IMR-90 (cell line): Measurements from ENCODE around the gene ELOVL5. TPM values are rescaled to one million over a fixed set of nuclear protein-coding genes. Genes with fewer than 3 reads are reported as not detected.

Source experiments
- ATAC-seq: fragments of 200-7000 bp; cut with Tn5 transposase; 2 replicates; pipeline ENCODE4 v1.9.1; 2020; ENCODE audit warnings: low read depth, mild to moderate bottlenecking, moderate library complexity
- BruUV-seq: library from RNA; stranded (reverse); fragments of 400-500 nt; replicated peaks from 2 replicates; lab custom pipeline; 2021; lab: Mats Ljungman, UMichigan
- CTCF ChIA-PET: fragments of 300-600 bp; formaldehyde crosslinking; extraction: SDS; loops from one replicate; lab custom pipeline; 2021; ENCODE audit warnings: antibody characterized with exemption; lab: Yijun Ruan, JAX
- POLR2A ChIA-PET: fragments of 300-600 bp; sonication (Branson Sonifier 250); formaldehyde crosslinking; loops from one replicate; lab custom pipeline; 2022; ENCODE audit warnings: antibody characterized with exemption; ENCODE audit not compliant: unreplicated experiment; lab: Charles Lee
- DNase-seq: peaks from one replicate; pipeline ENCODE4 v3.0.0; 2013
- H2AFZ ChIP-seq: replicated peaks from 2 replicates; pipeline ENCODE3; 2013; ENCODE audit warnings: low read length, mild to moderate bottlenecking; ENCODE audit not compliant: poor library complexity
- H2AK5ac ChIP-seq: 2 replicates; pipeline ENCODE4 v1.6.1; 2013; ENCODE audit warnings: low read depth, low read length, inconsistent platforms
- H2AK9ac ChIP-seq: replicated peaks from 2 replicates; pipeline ENCODE3; 2013; ENCODE audit warnings: mild to moderate bottlenecking, low read depth, low read length, moderate library complexity; ENCODE audit not compliant: poor library complexity
- H2BK120ac ChIP-seq: 2 replicates; pipeline ENCODE4 v1.6.1; 2013; ENCODE audit warnings: low read depth, low read length, inconsistent platforms
- H2BK15ac ChIP-seq: 3 replicates; pipeline ENCODE4 v1.6.1; 2013; ENCODE audit warnings: low read depth, low read length, inconsistent platforms
- H2BK20ac ChIP-seq: 2 replicates; pipeline ENCODE4 v1.6.1; 2013; ENCODE audit warnings: low read depth, mild to moderate bottlenecking, inconsistent platforms, low read length, moderate library complexity
- H2BK5ac ChIP-seq: 2 replicates; pipeline ENCODE4 v1.6.1; 2013; ENCODE audit warnings: mild to moderate bottlenecking, low read depth, low read length, inconsistent platforms; ENCODE audit not compliant: poor library complexity, severe bottlenecking
- H3K14ac ChIP-seq: replicated peaks from 2 replicates; pipeline ENCODE4 v1.6.1; 2013; ENCODE audit warnings: low read depth, low read length, inconsistent platforms
- H3K18ac ChIP-seq: 2 replicates; pipeline ENCODE4 v1.6.1; 2013; ENCODE audit warnings: low read depth, low read length, control low read depth
- H3K23ac ChIP-seq: 2 replicates; pipeline ENCODE4 v1.6.1; 2013; ENCODE audit warnings: low read depth, low read length, inconsistent platforms
- H3K27ac ChIP-seq: 2 replicates; pipeline ENCODE4 v1.5.1; 2013; ENCODE audit warnings: mild to moderate bottlenecking, control low read depth, low read length; ENCODE audit not compliant: insufficient read depth
- H3K27me3 ChIP-seq: 2 replicates; pipeline ENCODE4 v1.6.1; 2013; ENCODE audit warnings: low read length; ENCODE audit not compliant: control insufficient read depth, insufficient read depth
- H3K36me3 ChIP-seq: 2 replicates; pipeline ENCODE4 v1.6.1; 2013; ENCODE audit warnings: low read length, mixed read lengths; ENCODE audit not compliant: control insufficient read depth, insufficient read depth
- H3K4ac ChIP-seq: 2 replicates; pipeline ENCODE4 v1.6.1; 2013; ENCODE audit warnings: low read depth, low read length, inconsistent platforms
- H3K4me1 ChIP-seq: 2 replicates; pipeline ENCODE4 v1.6.1; 2013; ENCODE audit warnings: low read length, mixed read lengths; ENCODE audit not compliant: control insufficient read depth, insufficient read depth
- H3K4me2 ChIP-seq: 2 replicates; pipeline ENCODE4 v1.6.1; 2013; ENCODE audit warnings: low read depth, mild to moderate bottlenecking, control low read depth, low read length, moderate library complexity
- H3K4me3 ChIP-seq: 2 replicates; pipeline ENCODE4 v1.5.1; 2013; ENCODE audit warnings: low read depth, mild to moderate bottlenecking, control low read depth, low read length, moderate library complexity; ENCODE audit not compliant: insufficient read depth
- H3K56ac ChIP-seq: 2 replicates; pipeline ENCODE4 v1.6.1; 2013; ENCODE audit warnings: low read length, inconsistent platforms; ENCODE audit not compliant: insufficient read depth; ENCODE audit errors: extremely low read depth
- H3K79me1 ChIP-seq, 2 experiments: 2 replicates each; pipeline ENCODE4 v1.6.1; 2013; ENCODE audit warnings: low read length in 2 of 2, inconsistent platforms in 1 of 2, low read depth in 1 of 2
- H3K9ac ChIP-seq: 2 replicates; pipeline ENCODE4 v1.6.1; 2013; ENCODE audit warnings: low read depth, low read length, control low read depth
- H3K9me1 ChIP-seq: 2 replicates; pipeline ENCODE4 v1.6.1; 2013; ENCODE audit warnings: low read length, inconsistent platforms; ENCODE audit not compliant: insufficient read depth
- H3K9me3 ChIP-seq: 2 replicates; pipeline ENCODE4 v1.6.1; 2013; ENCODE audit warnings: low read length; ENCODE audit not compliant: control insufficient read depth, insufficient read depth
- H4K20me1 ChIP-seq: 2 replicates; pipeline ENCODE4 v1.6.1; 2013; ENCODE audit warnings: low read length, inconsistent platforms; ENCODE audit not compliant: insufficient read depth
- H4K5ac ChIP-seq: 2 replicates; pipeline ENCODE4 v1.6.1; 2013; ENCODE audit warnings: mild to moderate bottlenecking, low read depth, low read length, control low read depth
- H4K8ac ChIP-seq, 2 experiments: 2 replicates each; pipeline ENCODE4 v1.6.1; 2013; ENCODE audit warnings: low read depth in 2 of 2, low read length in 2 of 2, control low read depth in 1 of 2, inconsistent platforms in 1 of 2
- H4K91ac ChIP-seq: 2 replicates; pipeline ENCODE4 v1.6.1; 2013; ENCODE audit warnings: low read depth, low read length, inconsistent platforms; ENCODE audit not compliant: insufficient read depth
- WGBS, 2 experiments: methylation state at CpG; one replicate each; pipeline versions ENCODE4 v1.1.5 to v1.1.7; 2013; ENCODE audit warnings: missing lambda C conversion rate in 2 of 2; ENCODE audit not compliant: insufficient read length in 1 of 2; ENCODE audit errors: extremely low coverage in 2 of 2; 5-methylcytosine and 5-hydroxymethylcytosine counted together
- dilution Hi-C: fragments of 300-500 bp; cut with HindIII; formaldehyde crosslinking; loops from one replicate; pipeline ENCODE4 v1.14.3; 2018; ENCODE audit warnings: low sequenced_read_pairs; ENCODE audit not compliant: unreplicated experiment
- in situ Hi-C: fragments of 300-500 bp; cut with MboI; formaldehyde crosslinking; loops from 3 replicates; pipeline ENCODE4 v1.14.3; 2019; ENCODE audit warnings: low sequenced_read_pairs, inconsistent platforms, mixed read lengths
- intact Hi-C: fragments of 100-400 bp; cut with micrococcal nuclease; formaldehyde crosslinking; loops from 2 replicates; pipeline ENCODE4 v1.10.0; 2022
- polyA plus RNA-seq, 3 experiments: library from polyadenylated mRNA; depleted of rRNA; stranded (reverse); fragments of >200 nt; gene quantifications; 2 replicates each; pipeline ENCODE4 v1.2.3, GENCODE V29; 2012; ENCODE audit warnings: low replicate concordance in 1 of 3
- total RNA-seq: library from RNA; depleted of rRNA; stranded (reverse); fragments of >200 nt; gene quantifications from 2 replicates; pipeline ENCODE4 v1.2.3, GENCODE V29; 2012
- TF ChIP-seq, protein P1 (sequence below): conservative IDR thresholded peaks from 2 replicates; pipeline ENCODE4 v1.5.1; 2012; ENCODE audit warnings: mild to moderate bottlenecking, low read depth, low read length, improper control_type of control experiment

The ELOVL5 gene
- total and polyA plus RNA-seq, 2 of the 4 experiments (the other 2 are of a cell fraction): 32.1 to 42.3 TPM

GRCh38 chr6:53244399-53244931 lies 104.3 kb downstream of the ELOVL5 start:
- Histone ChIP-seq H3K14ac (no peak overlapping the region), H2BK5ac (no peak overlapping the region), H4K20me1 (no peaks in the 10 kb centered on the region), H2AFZ (no peak overlapping the region), H3K4me2 (no peak overlapping the region), H2AK9ac (no peak overlapping the region), H3K4me3 (no peak overlapping the region), H3K56ac (no peak overlapping the region), H3K27me3 (peaks cover 17% of the 10 kb centered on the region), H3K36me3 (no peaks in the 10 kb centered on the region), H4K5ac (no peak overlapping the region), H3K9me3 (no peaks in the 10 kb centered on the region), H4K91ac (no peak overlapping the region), H3K4me1 (no peaks in the 10 kb centered on the region), H3K4ac (no peak overlapping the region), H3K18ac (no peak overlapping the region), H4K8ac (no peak overlapping the region), H2AK5ac (no peak overlapping the region), H3K23ac (no peak overlapping the region), H3K9ac (no peak overlapping the region), H2BK15ac (no peak overlapping the region), H3K27ac (no peak overlapping the region), H2BK120ac (no peak overlapping the region), H2BK20ac (no peak overlapping the region), H3K79me1 (no peaks in the 10 kb centered on the region), H3K9me1 (no peaks in the 10 kb centered on the region)
- no CpG with 5 or more reads among the region's 4 CpGs for WGBS, 2 experiments
- TF ChIP-seq, protein P1, sequence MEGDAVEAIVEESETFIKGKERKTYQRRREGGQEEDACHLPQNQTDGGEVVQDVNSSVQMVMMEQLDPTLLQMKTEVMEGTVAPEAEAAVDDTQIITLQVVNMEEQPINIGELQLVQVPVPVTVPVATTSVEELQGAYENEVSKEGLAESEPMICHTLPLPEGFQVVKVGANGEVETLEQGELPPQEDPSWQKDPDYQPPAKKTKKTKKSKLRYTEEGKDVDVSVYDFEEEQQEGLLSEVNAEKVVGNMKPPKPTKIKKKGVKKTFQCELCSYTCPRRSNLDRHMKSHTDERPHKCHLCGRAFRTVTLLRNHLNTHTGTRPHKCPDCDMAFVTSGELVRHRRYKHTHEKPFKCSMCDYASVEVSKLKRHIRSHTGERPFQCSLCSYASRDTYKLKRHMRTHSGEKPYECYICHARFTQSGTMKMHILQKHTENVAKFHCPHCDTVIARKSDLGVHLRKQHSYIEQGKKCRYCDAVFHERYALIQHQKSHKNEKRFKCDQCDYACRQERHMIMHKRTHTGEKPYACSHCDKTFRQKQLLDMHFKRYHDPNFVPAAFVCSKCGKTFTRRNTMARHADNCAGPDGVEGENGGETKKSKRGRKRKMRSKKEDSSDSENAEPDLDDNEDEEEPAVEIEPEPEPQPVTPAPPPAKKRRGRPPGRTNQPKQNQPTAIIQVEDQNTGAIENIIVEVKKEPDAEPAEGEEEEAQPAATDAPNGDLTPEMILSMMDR: no peak
- BruUV-seq: no TSS peak
- ATAC-seq (no peak; the same call in 1 of the 2 replicates), DNase-seq (no peak)
- in situ Hi-C loops (no loop called here), intact Hi-C loops (loop anchor here (10.0 kb wide), 1 partner anchor 230 kb away; no protein-coding TSS in a partner anchor), dilution Hi-C loops (no loop called here)
- CTCF ChIA-PET: interaction anchor here (0.7 kb wide), 1 partner anchor 18 kb away, joined by 3 read pairs; no protein-coding TSS in a partner anchor
- POLR2A ChIA-PET: no interaction called here
